IPS DF 6.9 (cell line): Measurements from ENCODE around the gene GOLM1.

Experiments
- DNase-seq: peaks from one replicate; pipeline ENCODE4 v3.0.0-alpha.2; 2013; ENCODE audit warnings: low read depth, low spot score
- H3K27ac ChIP-seq: one replicate; pipeline ENCODE4 v1.5.1; 2013; ENCODE audit warnings: low read length, control low read depth
- H3K27me3 ChIP-seq: 2 replicates; pipeline ENCODE4 v1.6.1; 2013; ENCODE audit warnings: mild to moderate bottlenecking, low read length; ENCODE audit not compliant: control insufficient read depth, insufficient read depth
- H3K36me3 ChIP-seq: 2 replicates; pipeline ENCODE4 v1.6.1; 2013; ENCODE audit warnings: low read length; ENCODE audit not compliant: control insufficient read depth, insufficient read depth
- H3K4me1 ChIP-seq: 2 replicates; pipeline ENCODE4 v1.6.1; 2013; ENCODE audit warnings: low read length; ENCODE audit not compliant: control insufficient read depth, insufficient read depth
- H3K4me3 ChIP-seq: 2 replicates; pipeline ENCODE4 v1.5.1; 2013; ENCODE audit warnings: mild to moderate bottlenecking, low read length
- H3K9me3 ChIP-seq: 2 replicates; pipeline ENCODE4 v1.6.1; 2013; ENCODE audit warnings: low read length, inconsistent platforms; ENCODE audit not compliant: control insufficient read depth, insufficient read depth
- WGBS: extraction: QIAGEN DNeasy Blood & Tissue Kit; methylation state at CpG from one replicate; pipeline ENCODE4 v1.1.7; 2013; ENCODE audit warnings: mixed read lengths, missing lambda C conversion rate; ENCODE audit not compliant: insufficient read length, insufficient coverage; 5-methylcytosine and 5-hydroxymethylcytosine counted together

GOLM1 gene

DNA sequence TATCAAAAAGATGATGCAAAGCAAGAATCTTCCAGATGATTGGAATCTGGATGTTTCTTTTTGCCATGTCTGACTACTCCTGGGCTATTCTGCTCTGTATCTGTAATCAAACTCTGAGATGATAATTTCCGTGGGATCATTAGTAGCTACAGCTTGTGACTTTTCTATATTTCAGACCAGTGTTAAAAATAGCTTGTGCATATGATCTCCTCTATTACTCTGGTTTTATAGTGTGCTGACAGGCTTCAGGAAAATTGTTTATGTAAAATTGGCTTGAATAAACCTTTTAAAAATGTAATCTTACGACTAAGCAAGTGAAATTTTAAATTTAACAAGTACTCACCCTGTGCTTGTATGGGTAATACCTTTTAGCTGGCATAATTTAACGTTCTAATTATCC lies 118.0 kb downstream of the GOLM1 start:
- Histone ChIP-seq H3K4me3 (no peak overlapping the region), H3K27ac (no peak overlapping the region), H3K27me3 (no peaks in the 10 kb centered on the region), H3K9me3 (no peaks in the 10 kb centered on the region), H3K4me1 (no peaks in the 10 kb centered on the region), H3K36me3 (peaks cover 8% of the 10 kb centered on the region; the same call in 1 of the 2 replicates)
- DNase-seq: no peak
- WGBS: no CpG with 5 or more reads among the region's 3 CpGs

DNA sequence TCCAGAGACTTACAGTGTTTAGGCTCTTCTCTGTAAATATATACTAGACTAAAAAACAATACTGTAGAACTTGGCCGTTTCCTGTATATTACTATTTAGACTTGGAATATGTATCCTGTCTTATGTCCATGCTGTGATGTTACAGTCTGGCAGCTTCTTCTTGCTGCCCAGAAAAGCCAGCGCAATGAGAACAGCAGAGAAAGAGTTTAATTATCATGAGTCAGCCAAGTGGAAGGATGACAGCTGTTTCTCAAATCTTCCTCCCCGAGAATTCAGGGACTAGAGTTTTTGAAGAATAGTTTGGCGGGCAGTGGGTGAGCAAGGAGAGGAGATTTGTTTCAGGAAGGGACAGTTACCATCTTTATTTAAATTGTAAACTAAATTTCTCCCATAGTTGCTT lies 120.9 kb downstream of the GOLM1 start:
- DNase-seq: no peak
- WGBS: no CpG with 5 or more reads among the region's 4 CpGs
- H3K4me1 ChIP-seq: no peaks in the 10 kb centered on the region
- no peaks in the 10 kb centered on the region for H3K27me3 ChIP-seq
- peaks cover 8% of the 10 kb centered on the region; the same call in 1 of the 2 replicates for H3K36me3 ChIP-seq
- no peak overlapping the region for H3K4me3 ChIP-seq
- H3K9me3 ChIP-seq: no peaks in the 10 kb centered on the region
- no peak overlapping the region for H3K27ac ChIP-seq
